ENCODE measurements around the gene OR51B6. TPM values are rescaled to one million over a fixed set of nuclear protein-coding genes. Genes with fewer than 3 reads are reported as not detected.

The OR51B6 gene
- not detected for total RNA-seq (ENCODE audit: unreplicated experiment)
- long read RNA-seq: 0 reads

- Mint-ChIP-seq H3K4me1 (ENCODE audit: unreplicated experiment) (no peaks in the 10 kb centered on the region), H3K9me3 (ENCODE audit: unreplicated experiment) (no peaks in the 10 kb centered on the region), H3K27me3 (ENCODE audit: unreplicated experiment) (peaks cover 1% of the 10 kb centered on the region), H3K4me3 (ENCODE audit: unreplicated experiment) (no peak within 1 kb of the TSS), H3K36me3 (ENCODE audit: low read depth, unreplicated experiment) (no peaks in the 10 kb centered on the region), H3K27ac (ENCODE audit: unreplicated experiment) (no peak within 1 kb of the TSS)
- DNase-seq (ENCODE audit: low spot score): no peak
- no peak for TF ChIP-seq CTCF (IDR thresholded peaks at IDR 0.05; ENCODE audit: unreplicated experiment)
Measured at GRCh38 chr11:5351208-5351607, at the start of gene OR51B6. TSS of gene OR51B6 (plus strand) at chr11:5351508. CDS start at chr11:5351508, 0 bp downstream.

DNA sequence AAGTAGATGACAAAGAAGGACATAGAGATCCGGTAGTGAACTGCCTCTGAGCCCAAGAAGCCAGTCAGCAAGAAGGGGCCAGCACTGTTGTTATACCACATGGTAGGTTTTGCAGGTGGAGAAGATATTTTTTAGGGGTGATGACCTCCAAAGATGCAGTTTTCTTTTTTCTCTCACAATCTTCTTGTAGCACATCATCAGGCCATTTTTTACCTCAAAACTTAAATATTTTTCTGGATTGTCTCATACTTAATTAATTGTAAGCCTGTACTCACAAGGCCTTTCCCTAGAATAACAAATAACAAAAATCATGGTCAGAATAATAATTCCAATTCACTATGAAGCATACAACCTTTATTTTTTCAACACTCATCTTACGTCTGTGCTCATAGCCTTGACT lies 49.5 kb upstream of the OR51B6 start, which contains the start of gene OR51B4:
Gene OR51B4 (minus strand): TSS at position 101 of the 400 bp plus-strand sequence. CDS start 0 bp downstream, at position 101.
- no peak within 1 kb of the TSS for H3K4me3 Mint-ChIP-seq (ENCODE audit: unreplicated experiment)
- no peaks in the 10 kb centered on the region for H3K9me3 Mint-ChIP-seq (ENCODE audit: unreplicated experiment)
- TF ChIP-seq CTCF (IDR thresholded peaks at IDR 0.05; ENCODE audit: unreplicated experiment): no peak
- no peaks in the 10 kb centered on the region for H3K27me3 Mint-ChIP-seq (ENCODE audit: unreplicated experiment)
- no peaks in the 10 kb centered on the region for H3K4me1 Mint-ChIP-seq (ENCODE audit: unreplicated experiment)
- no peaks in the 10 kb centered on the region for H3K36me3 Mint-ChIP-seq (ENCODE audit: low read depth, unreplicated experiment)
- H3K27ac Mint-ChIP-seq (ENCODE audit: unreplicated experiment): no peak within 1 kb of the TSS
- DNase-seq (ENCODE audit: low spot score): no peak

DNA sequence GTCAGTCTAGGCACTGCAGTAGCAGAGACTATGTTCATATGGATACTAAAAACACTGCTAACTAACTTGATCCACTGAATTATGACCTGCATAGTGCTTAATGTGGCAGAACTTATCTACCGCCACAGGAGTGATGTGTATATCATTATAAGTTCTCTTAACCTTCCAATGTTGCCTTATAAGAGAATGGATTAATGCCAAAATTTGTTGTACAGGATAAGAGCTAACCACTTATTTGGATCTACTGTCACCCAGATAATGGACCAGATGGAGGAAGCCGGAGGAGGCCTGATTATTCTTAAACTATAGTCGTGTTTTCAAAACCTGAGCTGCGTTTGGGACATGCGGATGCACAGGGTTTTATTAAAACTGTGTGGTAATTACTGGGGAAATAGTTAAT lies 47.7 kb upstream of the OR51B6 start:
- H3K9me3 Mint-ChIP-seq (ENCODE audit: unreplicated experiment): no peaks in the 10 kb centered on the region
- H3K27ac Mint-ChIP-seq (ENCODE audit: unreplicated experiment): no peak overlapping the region
- TF ChIP-seq CTCF (IDR thresholded peaks at IDR 0.05; ENCODE audit: unreplicated experiment): no peak
- no peak overlapping the region for H3K4me3 Mint-ChIP-seq (ENCODE audit: unreplicated experiment)
- no peaks in the 10 kb centered on the region for H3K27me3 Mint-ChIP-seq (ENCODE audit: unreplicated experiment)
- H3K4me1 Mint-ChIP-seq (ENCODE audit: unreplicated experiment): no peaks in the 10 kb centered on the region
- H3K36me3 Mint-ChIP-seq (ENCODE audit: low read depth, unreplicated experiment): no peaks in the 10 kb centered on the region
- DNase-seq (ENCODE audit: low spot score): no peak

DNA sequence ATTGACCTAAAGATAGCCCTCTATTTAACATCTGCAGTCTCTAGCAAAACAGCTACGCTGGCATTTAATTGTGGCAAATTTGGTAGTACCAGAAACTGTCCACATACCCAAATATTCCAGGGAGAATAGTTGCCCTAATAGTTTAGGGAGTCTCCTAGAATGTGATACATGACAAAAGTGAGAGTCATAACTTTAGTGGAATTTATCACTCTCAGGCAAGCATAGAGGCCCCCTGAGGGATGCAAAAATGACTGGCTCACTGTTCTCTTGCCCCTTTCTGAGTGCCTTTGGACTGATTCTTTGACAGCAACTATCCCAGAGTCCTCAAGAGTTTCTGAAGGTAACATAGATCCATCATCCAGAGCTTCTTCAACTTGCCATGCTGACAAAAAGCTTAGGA lies 47.3 kb upstream of the OR51B6 start:
- Mint-ChIP-seq H3K4me1 (ENCODE audit: unreplicated experiment) (no peaks in the 10 kb centered on the region), H3K27me3 (ENCODE audit: unreplicated experiment) (no peaks in the 10 kb centered on the region), H3K27ac (ENCODE audit: unreplicated experiment) (no peak overlapping the region), H3K36me3 (ENCODE audit: low read depth, unreplicated experiment) (no peaks in the 10 kb centered on the region), H3K4me3 (ENCODE audit: unreplicated experiment) (no peak overlapping the region), H3K9me3 (ENCODE audit: unreplicated experiment) (no peaks in the 10 kb centered on the region)
- DNase-seq (ENCODE audit: low spot score): no peak
- no peak for TF ChIP-seq CTCF (IDR thresholded peaks at IDR 0.05; ENCODE audit: unreplicated experiment)

DNA sequence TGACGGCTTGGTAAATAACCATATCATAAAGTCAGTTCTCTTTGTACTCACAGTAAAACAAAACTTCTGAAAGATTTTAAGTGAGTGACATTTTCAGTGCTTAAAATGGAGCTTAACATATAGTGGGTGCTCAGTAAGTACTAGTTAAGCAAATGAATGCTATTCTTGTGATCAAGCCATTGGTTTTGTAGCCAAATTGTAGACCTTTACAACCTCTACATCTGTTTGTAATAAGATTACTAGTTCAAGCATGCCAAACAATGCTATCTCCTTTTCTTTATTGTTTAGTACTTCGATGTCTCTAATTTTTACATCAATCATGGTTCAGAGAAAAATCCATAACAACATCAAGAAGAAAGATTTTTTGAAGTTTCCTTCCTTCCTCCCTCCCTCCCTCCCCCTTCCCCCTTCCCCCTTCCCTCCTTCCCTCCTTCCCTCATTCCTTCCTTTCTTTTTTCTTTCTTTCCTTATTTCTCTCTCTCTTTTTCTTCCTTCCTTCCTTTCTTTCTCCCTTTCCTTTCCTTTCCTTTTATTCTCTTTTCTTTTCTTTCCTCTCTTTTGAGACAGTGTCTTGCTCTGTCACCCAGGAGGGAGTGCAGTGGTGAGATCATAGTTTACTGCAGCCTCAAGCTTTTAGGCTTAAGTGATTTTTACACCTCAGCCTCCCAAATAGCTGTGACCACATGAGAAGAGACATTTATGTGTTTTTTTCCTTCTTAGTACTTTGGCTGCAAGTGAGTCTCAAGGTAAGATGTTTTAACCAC lies 43.9 kb upstream of the OR51B6 start:
- H3K36me3 Mint-ChIP-seq (ENCODE audit: low read depth, unreplicated experiment): no peaks in the 10 kb centered on the region
- no peak for DNase-seq (ENCODE audit: low spot score)
- TF ChIP-seq CTCF (IDR thresholded peaks at IDR 0.05; ENCODE audit: unreplicated experiment): no peak
- H3K9me3 Mint-ChIP-seq (ENCODE audit: unreplicated experiment): no peaks in the 10 kb centered on the region
- no peaks in the 10 kb centered on the region for H3K4me1 Mint-ChIP-seq (ENCODE audit: unreplicated experiment)
- H3K4me3 Mint-ChIP-seq (ENCODE audit: unreplicated experiment): no peak overlapping the region
- H3K27me3 Mint-ChIP-seq (ENCODE audit: unreplicated experiment): no peaks in the 10 kb centered on the region
- no peak overlapping the region for H3K27ac Mint-ChIP-seq (ENCODE audit: unreplicated experiment)
